ENCODE measurements around the gene GLT1D1.

GLT1D1 gene

DNA sequence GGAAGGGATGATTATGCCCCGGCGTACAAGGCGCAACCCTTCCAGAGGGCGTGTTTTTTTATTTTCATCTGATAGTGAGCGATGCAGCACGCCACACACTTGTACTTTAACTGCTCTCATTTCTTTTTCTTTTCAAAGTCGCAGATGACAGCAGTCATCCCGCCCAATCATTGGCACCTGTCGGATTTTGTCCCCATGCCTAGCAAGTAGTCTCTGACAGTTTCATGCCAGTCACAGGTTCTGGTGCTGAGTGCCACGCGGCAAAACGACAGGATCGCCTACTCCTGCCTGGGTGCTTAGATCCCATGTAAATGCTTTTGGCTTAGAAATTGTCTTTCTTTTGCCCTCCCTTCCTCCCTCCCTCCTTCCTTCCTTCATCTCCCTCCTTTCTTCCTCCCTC is 117.7 kb downstream of the GLT1D1 start:
- Histone ChIP-seq H4K12ac (ENCODE audit: low read depth, low read length) (no peak overlapping the region), H3K27me3 (ENCODE audit: insufficient read depth, low read length) (peaks cover 5% of the 10 kb centered on the region), H3K14ac (ENCODE audit: low read length) (no peak overlapping the region), H3K9me3 (ENCODE audit: insufficient read depth, low read depth, low read length) (peaks cover 1% of the 10 kb centered on the region), H2AFZ (ENCODE audit: insufficient read depth, low read length, poor library complexity) (no peak overlapping the region), H4K8ac (ENCODE audit: low read depth, low read length) (no peak overlapping the region), H3K4me2 (ENCODE audit: low read length) (no peak overlapping the region), H3K79me2 (ENCODE audit: control insufficient read depth, insufficient read depth, low read length, poor library complexity) (no peaks in the 10 kb centered on the region), H3K36me3 (ENCODE audit: control insufficient read depth in 1 of 2, insufficient read depth in 2 of 2, low read length in 2 of 2) (no peaks in the 10 kb centered on the region), H3K79me1 (ENCODE audit: low read length) (no peaks in the 10 kb centered on the region), H2AK5ac (ENCODE audit: low read length) (no peak overlapping the region), H2BK120ac (ENCODE audit: insufficient read depth, low read length, poor library complexity) (no peak overlapping the region), H2BK12ac (ENCODE audit: low read length) (no peak overlapping the region), H3K4me3 (ENCODE audit: low read depth, low read length) (no peak overlapping the region), H3K9ac (ENCODE audit: low read length) (no peak overlapping the region), H3K18ac (ENCODE audit: low read length) (no peak overlapping the region), H3K4me1 (ENCODE audit: control insufficient read depth in 1 of 2, insufficient read depth in 2 of 2, low read length in 2 of 2) (no peaks in the 10 kb centered on the region), H2BK5ac (ENCODE audit: low read depth, low read length, poor library complexity) (no peak overlapping the region), H3K4ac (ENCODE audit: low read depth, low read length) (no peak overlapping the region), H3K23ac (ENCODE audit: low read length) (no peak overlapping the region), H4K91ac (ENCODE audit: low read depth, low read length) (no peak overlapping the region), H3K27ac (ENCODE audit: low read depth, low read length) (no peak overlapping the region)
- no CpG with 5 or more reads among the region's 13 CpGs for WGBS (ENCODE audit: extremely low coverage, insufficient coverage, insufficient read length)
- no peak for DNase-seq

DNA sequence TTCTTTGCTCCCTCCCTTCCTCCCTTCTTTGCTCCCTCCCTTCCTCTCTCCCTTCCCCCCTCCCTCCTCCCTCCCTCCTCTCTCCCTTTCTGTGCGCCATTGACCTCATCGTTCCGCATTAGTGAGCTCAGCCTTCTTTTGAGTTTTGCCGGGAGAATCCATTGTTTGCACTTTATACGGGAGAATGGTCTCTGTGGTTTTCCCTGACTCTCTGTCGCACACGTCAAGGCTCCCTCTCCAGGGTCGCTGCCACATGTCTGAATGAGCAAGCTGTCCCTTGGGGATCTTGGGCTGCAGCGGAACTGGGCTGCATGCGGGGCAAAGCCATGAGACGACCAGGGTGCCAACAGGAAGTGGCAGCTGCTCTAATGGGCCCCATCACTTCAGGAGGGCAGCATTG is 118.5 kb downstream of the GLT1D1 start:
- Histone ChIP-seq H4K91ac (ENCODE audit: low read depth, low read length) (no peak overlapping the region), H3K4me1 (ENCODE audit: control insufficient read depth in 1 of 2, insufficient read depth in 2 of 2, low read length in 2 of 2) (no peaks in the 10 kb centered on the region), H3K9ac (ENCODE audit: low read length) (no peak overlapping the region), H3K79me1 (ENCODE audit: low read length) (no peaks in the 10 kb centered on the region), H2BK120ac (ENCODE audit: insufficient read depth, low read length, poor library complexity) (no peak overlapping the region), H3K36me3 (ENCODE audit: control insufficient read depth in 1 of 2, insufficient read depth in 2 of 2, low read length in 2 of 2) (no peaks in the 10 kb centered on the region), H3K4ac (ENCODE audit: low read depth, low read length) (no peak overlapping the region), H2BK12ac (ENCODE audit: low read length) (no peak overlapping the region), H3K79me2 (ENCODE audit: control insufficient read depth, insufficient read depth, low read length, poor library complexity) (no peaks in the 10 kb centered on the region), H3K4me3 (ENCODE audit: low read depth, low read length) (no peak overlapping the region), H3K14ac (ENCODE audit: low read length) (no peak overlapping the region), H4K8ac (ENCODE audit: low read depth, low read length) (no peak overlapping the region), H3K9me3 (ENCODE audit: insufficient read depth, low read depth, low read length) (peaks cover 1% of the 10 kb centered on the region), H3K27me3 (ENCODE audit: insufficient read depth, low read length) (peaks cover 5% of the 10 kb centered on the region), H4K12ac (ENCODE audit: low read depth, low read length) (no peak overlapping the region), H3K23ac (ENCODE audit: low read length) (no peak overlapping the region), H2AK5ac (ENCODE audit: low read length) (no peak overlapping the region), H2BK5ac (ENCODE audit: low read depth, low read length, poor library complexity) (no peak overlapping the region), H3K27ac (ENCODE audit: low read depth, low read length) (no peak overlapping the region), H2AFZ (ENCODE audit: insufficient read depth, low read length, poor library complexity) (no peak overlapping the region), H3K4me2 (ENCODE audit: low read length) (no peak overlapping the region), H3K18ac (ENCODE audit: low read length) (no peak overlapping the region)
- DNase-seq = no peak
- no CpG with 5 or more reads among the region's 11 CpGs for WGBS (ENCODE audit: extremely low coverage, insufficient coverage, insufficient read length)

DNA sequence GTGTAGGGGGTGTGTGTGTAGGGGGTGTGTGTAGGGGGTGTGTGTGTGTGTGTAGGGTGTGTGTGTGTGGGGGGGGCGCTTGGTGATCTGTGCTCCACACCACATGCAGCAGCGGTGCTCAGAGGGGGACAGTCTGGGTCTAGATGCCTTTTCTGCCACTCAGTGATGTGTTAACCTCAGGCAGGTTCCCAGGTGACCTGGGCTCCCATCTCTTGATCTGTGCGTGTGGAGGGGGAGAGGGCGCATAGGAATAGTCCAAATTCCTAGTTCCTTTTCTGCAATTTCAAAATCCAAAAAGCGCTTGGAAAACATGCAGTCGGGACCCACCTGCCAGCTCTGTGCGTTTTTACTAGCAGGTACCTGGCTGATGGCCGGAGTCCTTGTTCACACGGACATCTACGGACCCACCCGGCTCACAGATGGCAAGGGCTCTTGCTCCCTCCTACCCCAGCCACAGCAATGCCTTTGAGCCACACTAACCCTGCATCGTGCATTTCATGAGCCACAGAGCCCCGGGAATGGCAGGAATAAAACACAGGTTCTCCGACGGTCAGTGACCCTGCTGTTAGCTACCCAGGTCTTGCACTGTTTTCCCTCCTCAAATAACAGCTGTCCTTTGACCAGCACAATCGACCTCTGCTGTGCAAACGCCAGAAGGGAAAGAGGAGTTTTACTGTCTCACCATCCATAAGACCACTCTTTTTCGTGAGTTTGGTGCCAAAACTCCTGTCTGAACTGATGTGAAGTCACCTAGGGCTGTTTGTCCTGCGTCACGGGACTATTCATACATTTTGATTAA is 120.8 kb downstream of the GLT1D1 start:
- peaks cover 1% of the 10 kb centered on the region for H3K9me3 ChIP-seq (ENCODE audit: insufficient read depth, low read depth, low read length)
- no peak overlapping the region for H4K8ac ChIP-seq (ENCODE audit: low read depth, low read length)
- no peak overlapping the region for H2BK12ac ChIP-seq (ENCODE audit: low read length)
- no peak overlapping the region for H2AK5ac ChIP-seq (ENCODE audit: low read length)
- no peaks in the 10 kb centered on the region for H3K79me2 ChIP-seq (ENCODE audit: control insufficient read depth, insufficient read depth, low read length, poor library complexity)
- H3K36me3 ChIP-seq (ENCODE audit: control insufficient read depth in 1 of 2, insufficient read depth in 2 of 2, low read length in 2 of 2) = no peaks in the 10 kb centered on the region
- H3K4ac ChIP-seq (ENCODE audit: low read depth, low read length) = no peak overlapping the region
- DNase-seq = no peak
- no peaks in the 10 kb centered on the region for H3K79me1 ChIP-seq (ENCODE audit: low read length)
- H2AFZ ChIP-seq (ENCODE audit: insufficient read depth, low read length, poor library complexity) = no peak overlapping the region
- no peak overlapping the region for H2BK120ac ChIP-seq (ENCODE audit: insufficient read depth, low read length, poor library complexity)
- H3K18ac ChIP-seq (ENCODE audit: low read length) = no peak overlapping the region
- WGBS (ENCODE audit: extremely low coverage, insufficient coverage, insufficient read length) = no CpG with 5 or more reads among the region's 20 CpGs
- H3K4me1 ChIP-seq (ENCODE audit: control insufficient read depth in 1 of 2, insufficient read depth in 2 of 2, low read length in 2 of 2) = no peaks in the 10 kb centered on the region
- no peak overlapping the region for H3K23ac ChIP-seq (ENCODE audit: low read length)
- H4K91ac ChIP-seq (ENCODE audit: low read depth, low read length) = no peak overlapping the region
- no peak overlapping the region for H3K4me3 ChIP-seq (ENCODE audit: low read depth, low read length)
- H4K12ac ChIP-seq (ENCODE audit: low read depth, low read length) = no peak overlapping the region
- H3K27me3 ChIP-seq (ENCODE audit: insufficient read depth, low read length) = peaks cover 5% of the 10 kb centered on the region
- no peak overlapping the region for H3K9ac ChIP-seq (ENCODE audit: low read length)
- H3K4me2 ChIP-seq (ENCODE audit: low read length) = no peak overlapping the region
- no peak overlapping the region for H2BK5ac ChIP-seq (ENCODE audit: low read depth, low read length, poor library complexity)
- no peak overlapping the region for H3K14ac ChIP-seq (ENCODE audit: low read length)
- no peak overlapping the region for H3K27ac ChIP-seq (ENCODE audit: low read depth, low read length)

DNA sequence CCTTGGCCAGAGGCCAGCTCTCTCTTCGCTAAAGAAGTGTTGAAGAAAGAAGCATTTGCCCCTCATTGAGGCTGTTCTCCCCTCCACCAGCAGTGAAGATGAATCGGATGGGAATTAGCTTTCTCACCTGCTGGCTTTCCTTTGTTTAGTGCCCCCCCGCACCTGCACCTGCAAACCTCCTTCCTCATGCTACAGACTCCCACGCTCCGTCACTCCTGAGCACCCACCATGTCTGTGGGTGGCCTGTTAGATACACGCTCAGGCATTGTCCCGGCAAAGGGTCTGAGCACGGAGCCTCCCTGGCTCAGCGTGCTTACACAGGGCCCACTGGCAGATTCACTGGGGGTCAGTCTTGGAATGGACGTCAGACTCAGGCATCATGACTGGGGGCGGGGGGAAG is 121.6 kb downstream of the GLT1D1 start:
- Histone ChIP-seq H2BK12ac (ENCODE audit: low read length) (no peak overlapping the region), H3K18ac (ENCODE audit: low read length) (no peak overlapping the region), H3K27ac (ENCODE audit: low read depth, low read length) (no peak overlapping the region), H4K12ac (ENCODE audit: low read depth, low read length) (no peak overlapping the region), H2BK5ac (ENCODE audit: low read depth, low read length, poor library complexity) (no peak overlapping the region), H2BK120ac (ENCODE audit: insufficient read depth, low read length, poor library complexity) (no peak overlapping the region), H3K4ac (ENCODE audit: low read depth, low read length) (no peak overlapping the region), H2AK5ac (ENCODE audit: low read length) (no peak overlapping the region), H2AFZ (ENCODE audit: insufficient read depth, low read length, poor library complexity) (no peak overlapping the region), H3K36me3 (ENCODE audit: control insufficient read depth in 1 of 2, insufficient read depth in 2 of 2, low read length in 2 of 2) (no peaks in the 10 kb centered on the region), H3K23ac (ENCODE audit: low read length) (no peak overlapping the region), H3K79me1 (ENCODE audit: low read length) (no peaks in the 10 kb centered on the region), H3K27me3 (ENCODE audit: insufficient read depth, low read length) (peaks cover 5% of the 10 kb centered on the region), H3K79me2 (ENCODE audit: control insufficient read depth, insufficient read depth, low read length, poor library complexity) (no peaks in the 10 kb centered on the region), H3K4me1 (ENCODE audit: control insufficient read depth in 1 of 2, insufficient read depth in 2 of 2, low read length in 2 of 2) (no peaks in the 10 kb centered on the region), H4K91ac (ENCODE audit: low read depth, low read length) (no peak overlapping the region), H3K9ac (ENCODE audit: low read length) (no peak overlapping the region), H3K4me3 (ENCODE audit: low read depth, low read length) (no peak overlapping the region), H3K9me3 (ENCODE audit: insufficient read depth, low read depth, low read length) (peaks cover 1% of the 10 kb centered on the region), H4K8ac (ENCODE audit: low read depth, low read length) (no peak overlapping the region), H3K4me2 (ENCODE audit: low read length) (no peak overlapping the region), H3K14ac (ENCODE audit: low read length) (no peak overlapping the region)
- WGBS (ENCODE audit: extremely low coverage, insufficient coverage, insufficient read length) = no CpG with 5 or more reads among the region's 11 CpGs
- no peak for DNase-seq

Measured in trophoblast cell (in vitro differentiated cells and primary cell).